HCT116 (cell line): ENCODE data around the gene ANAPC5.

Experiments
- CEBPB ChIP-seq: IDR thresholded peaks from 2 replicates; pipeline ENCODE4 v1.6.1; 2012; ENCODE audit warnings: low read depth
- EZH2 ChIP-seq: fragments of 200-600 bp; sonication (generic); IDR thresholded peaks from 2 replicates; pipeline ENCODE4 v1.6.1; 2017; ENCODE audit warnings: antibody characterized with exemption, mixed run types
- EZH2phosphoT487 ChIP-seq: fragments of 200-600 bp; IDR thresholded peaks from 2 replicates; pipeline ENCODE4 v1.6.1; 2018; ENCODE audit warnings: antibody characterized with exemption, borderline replicate concordance
- JUND ChIP-seq: IDR thresholded peaks from 2 replicates; pipeline ENCODE4 v1.6.1; 2012
- POLR2A ChIP-seq: IDR thresholded peaks from 2 replicates; pipeline ENCODE4 v1.7.0; 2011; ENCODE audit warnings: borderline replicate concordance; ENCODE audit not compliant: insufficient read depth, insufficient read length; ENCODE audit errors: extremely low read depth
- POLR2AphosphoS5 ChIP-seq: IDR thresholded peaks from 2 replicates; pipeline ENCODE4 v1.6.1; 2011; ENCODE audit warnings: mild to moderate bottlenecking, low read depth, low read length, moderate library complexity
- TCF7L2 ChIP-seq: IDR thresholded peaks from 2 replicates; pipeline ENCODE4 v1.7.0; 2011; ENCODE audit warnings: borderline replicate concordance, inconsistent platforms; ENCODE audit not compliant: insufficient read depth, insufficient read length; ENCODE audit errors: extremely low read depth
- TF ChIP-seq, protein P1 (sequence below), 3 experiments: fragments of 200-600 bp in 1 of 3; sonication (generic) in 1 of 3; IDR thresholded peaks in 2 of 3; conservative IDR thresholded peaks in 1 of 3; 2 replicates each; pipeline ENCODE4 v1.5.1; 2012 to 2017; ENCODE audit warnings: low read depth in 2 of 3, low read length in 2 of 3, antibody characterized with exemption in 1 of 3, borderline replicate concordance in 1 of 3, control low read depth in 1 of 3, mild to moderate bottlenecking in 1 of 3, mixed read lengths in 1 of 3, mixed run types in 1 of 3, moderate library complexity in 1 of 3; ENCODE audit not compliant: insufficient read depth in 1 of 3
- TF ChIP-seq, protein P2 (sequence below): IDR thresholded peaks from 2 replicates; pipeline ENCODE4 v1.6.1; 2012; ENCODE audit warnings: low read depth
- TF ChIP-seq, protein P3 (sequence below): IDR thresholded peaks from 2 replicates; pipeline ENCODE4 v1.6.1; 2011; ENCODE audit warnings: mild to moderate bottlenecking, low read length, moderate library complexity; ENCODE audit not compliant: insufficient replicate concordance; ENCODE audit errors: extremely low read depth
- TF ChIP-seq, protein P4 (sequence below): IDR thresholded peaks from 2 replicates; pipeline ENCODE4 v1.6.1; 2012

DNA sequence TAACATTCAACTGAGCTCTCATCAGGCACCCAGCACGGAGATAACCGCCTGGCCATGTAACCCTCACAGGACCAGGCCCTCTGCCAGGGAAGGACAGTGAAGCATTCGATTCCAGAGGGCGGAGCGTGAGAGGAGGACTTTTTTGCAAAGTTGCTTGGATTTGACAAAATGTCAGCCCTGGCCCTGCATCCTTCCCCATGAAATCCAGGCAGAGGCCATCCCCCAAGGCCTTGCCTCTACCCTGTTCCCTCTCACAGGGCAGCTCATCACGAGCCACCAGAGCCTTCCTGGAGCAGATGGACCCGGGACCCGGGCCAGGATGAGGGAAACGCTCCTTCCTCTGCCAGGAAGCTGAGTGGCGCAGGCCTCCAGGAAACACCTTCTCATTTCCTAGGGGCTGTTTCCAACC is 72.7 kb downstream of the ANAPC5 start:
- TF ChIP-seq, protein P1, sequence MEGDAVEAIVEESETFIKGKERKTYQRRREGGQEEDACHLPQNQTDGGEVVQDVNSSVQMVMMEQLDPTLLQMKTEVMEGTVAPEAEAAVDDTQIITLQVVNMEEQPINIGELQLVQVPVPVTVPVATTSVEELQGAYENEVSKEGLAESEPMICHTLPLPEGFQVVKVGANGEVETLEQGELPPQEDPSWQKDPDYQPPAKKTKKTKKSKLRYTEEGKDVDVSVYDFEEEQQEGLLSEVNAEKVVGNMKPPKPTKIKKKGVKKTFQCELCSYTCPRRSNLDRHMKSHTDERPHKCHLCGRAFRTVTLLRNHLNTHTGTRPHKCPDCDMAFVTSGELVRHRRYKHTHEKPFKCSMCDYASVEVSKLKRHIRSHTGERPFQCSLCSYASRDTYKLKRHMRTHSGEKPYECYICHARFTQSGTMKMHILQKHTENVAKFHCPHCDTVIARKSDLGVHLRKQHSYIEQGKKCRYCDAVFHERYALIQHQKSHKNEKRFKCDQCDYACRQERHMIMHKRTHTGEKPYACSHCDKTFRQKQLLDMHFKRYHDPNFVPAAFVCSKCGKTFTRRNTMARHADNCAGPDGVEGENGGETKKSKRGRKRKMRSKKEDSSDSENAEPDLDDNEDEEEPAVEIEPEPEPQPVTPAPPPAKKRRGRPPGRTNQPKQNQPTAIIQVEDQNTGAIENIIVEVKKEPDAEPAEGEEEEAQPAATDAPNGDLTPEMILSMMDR (IDR thresholded peaks at IDR 0.05 in 2 of 3, conservative IDR thresholded peaks at IDR 0.05 in 1 of 3; ENCODE audit: borderline replicate concordance in 1 of 3, insufficient read depth in 1 of 3, low read depth in 2 of 3, low read length in 2 of 3): no peak
- TF ChIP-seq POLR2AphosphoS5 (no peak), POLR2A (no peak), EZH2 (no peak), TCF7L2 (no peak), CEBPB (no peak), EZH2phosphoT487 (no peak), JUND (no peak)
- TF ChIP-seq, protein P2, sequence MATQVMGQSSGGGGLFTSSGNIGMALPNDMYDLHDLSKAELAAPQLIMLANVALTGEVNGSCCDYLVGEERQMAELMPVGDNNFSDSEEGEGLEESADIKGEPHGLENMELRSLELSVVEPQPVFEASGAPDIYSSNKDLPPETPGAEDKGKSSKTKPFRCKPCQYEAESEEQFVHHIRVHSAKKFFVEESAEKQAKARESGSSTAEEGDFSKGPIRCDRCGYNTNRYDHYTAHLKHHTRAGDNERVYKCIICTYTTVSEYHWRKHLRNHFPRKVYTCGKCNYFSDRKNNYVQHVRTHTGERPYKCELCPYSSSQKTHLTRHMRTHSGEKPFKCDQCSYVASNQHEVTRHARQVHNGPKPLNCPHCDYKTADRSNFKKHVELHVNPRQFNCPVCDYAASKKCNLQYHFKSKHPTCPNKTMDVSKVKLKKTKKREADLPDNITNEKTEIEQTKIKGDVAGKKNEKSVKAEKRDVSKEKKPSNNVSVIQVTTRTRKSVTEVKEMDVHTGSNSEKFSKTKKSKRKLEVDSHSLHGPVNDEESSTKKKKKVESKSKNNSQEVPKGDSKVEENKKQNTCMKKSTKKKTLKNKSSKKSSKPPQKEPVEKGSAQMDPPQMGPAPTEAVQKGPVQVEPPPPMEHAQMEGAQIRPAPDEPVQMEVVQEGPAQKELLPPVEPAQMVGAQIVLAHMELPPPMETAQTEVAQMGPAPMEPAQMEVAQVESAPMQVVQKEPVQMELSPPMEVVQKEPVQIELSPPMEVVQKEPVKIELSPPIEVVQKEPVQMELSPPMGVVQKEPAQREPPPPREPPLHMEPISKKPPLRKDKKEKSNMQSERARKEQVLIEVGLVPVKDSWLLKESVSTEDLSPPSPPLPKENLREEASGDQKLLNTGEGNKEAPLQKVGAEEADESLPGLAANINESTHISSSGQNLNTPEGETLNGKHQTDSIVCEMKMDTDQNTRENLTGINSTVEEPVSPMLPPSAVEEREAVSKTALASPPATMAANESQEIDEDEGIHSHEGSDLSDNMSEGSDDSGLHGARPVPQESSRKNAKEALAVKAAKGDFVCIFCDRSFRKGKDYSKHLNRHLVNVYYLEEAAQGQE: no peak
- TF ChIP-seq, protein P3, sequence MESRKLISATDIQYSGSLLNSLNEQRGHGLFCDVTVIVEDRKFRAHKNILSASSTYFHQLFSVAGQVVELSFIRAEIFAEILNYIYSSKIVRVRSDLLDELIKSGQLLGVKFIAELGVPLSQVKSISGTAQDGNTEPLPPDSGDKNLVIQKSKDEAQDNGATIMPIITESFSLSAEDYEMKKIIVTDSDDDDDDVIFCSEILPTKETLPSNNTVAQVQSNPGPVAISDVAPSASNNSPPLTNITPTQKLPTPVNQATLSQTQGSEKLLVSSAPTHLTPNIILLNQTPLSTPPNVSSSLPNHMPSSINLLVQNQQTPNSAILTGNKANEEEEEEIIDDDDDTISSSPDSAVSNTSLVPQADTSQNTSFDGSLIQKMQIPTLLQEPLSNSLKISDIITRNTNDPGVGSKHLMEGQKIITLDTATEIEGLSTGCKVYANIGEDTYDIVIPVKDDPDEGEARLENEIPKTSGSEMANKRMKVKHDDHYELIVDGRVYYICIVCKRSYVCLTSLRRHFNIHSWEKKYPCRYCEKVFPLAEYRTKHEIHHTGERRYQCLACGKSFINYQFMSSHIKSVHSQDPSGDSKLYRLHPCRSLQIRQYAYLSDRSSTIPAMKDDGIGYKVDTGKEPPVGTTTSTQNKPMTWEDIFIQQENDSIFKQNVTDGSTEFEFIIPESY: no peak
- TF ChIP-seq, protein P4, sequence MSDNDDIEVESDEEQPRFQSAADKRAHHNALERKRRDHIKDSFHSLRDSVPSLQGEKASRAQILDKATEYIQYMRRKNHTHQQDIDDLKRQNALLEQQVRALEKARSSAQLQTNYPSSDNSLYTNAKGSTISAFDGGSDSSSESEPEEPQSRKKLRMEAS: no peak
